Caki2 (cell line): ENCODE data around the gene NTRK1. TPM values are rescaled to one million over a fixed set of nuclear protein-coding genes. Genes with fewer than 3 reads are reported as not detected.

Experiments used
- DNase-seq: peaks from one replicate; pipeline ENCODE4 v3.0.0-alpha.2; 2015; ENCODE audit warnings: low read depth
- in situ Hi-C: cut with HindIII; loops from 2 replicates; pipeline ENCODE4 v1.10.0; 2016; ENCODE audit warnings: low sequenced_read_pairs, low pct_unique_long_range_greater_than_20kb, mixed read lengths
- total RNA-seq: library from RNA; depleted of rRNA; stranded (reverse); fragments of >200 nt; shearing (Covaris generic); gene quantifications from 2 replicates; pipeline ENCODE4 v1.2.3, GENCODE V29; 2014; ENCODE audit warnings: low replicate concordance

Gene NTRK1
- total RNA-seq, 1 experiment from 2014 or later: not detected

DNA sequence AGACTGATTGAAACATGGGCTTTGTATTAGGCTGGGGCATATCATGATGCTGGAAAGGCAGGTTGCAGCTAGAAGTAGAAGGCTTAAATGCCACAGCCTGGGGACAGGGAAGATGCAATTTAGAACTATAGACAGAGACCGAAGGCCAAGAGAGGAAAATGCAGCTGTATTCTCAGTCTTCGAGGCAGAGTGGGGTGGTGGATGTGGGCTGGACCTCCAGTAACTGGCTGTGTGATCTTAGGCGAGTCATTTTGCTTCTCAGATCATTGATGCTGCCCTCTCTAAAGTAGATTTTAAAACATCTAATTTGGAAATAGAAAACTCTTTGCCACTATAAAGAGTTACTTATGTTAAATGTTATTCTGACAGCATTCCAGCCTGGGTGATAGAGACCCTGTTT is 26.3 kb upstream of the NTRK1 start:
- no peak for DNase-seq
- in situ Hi-C loops: no loop called here

DNA sequence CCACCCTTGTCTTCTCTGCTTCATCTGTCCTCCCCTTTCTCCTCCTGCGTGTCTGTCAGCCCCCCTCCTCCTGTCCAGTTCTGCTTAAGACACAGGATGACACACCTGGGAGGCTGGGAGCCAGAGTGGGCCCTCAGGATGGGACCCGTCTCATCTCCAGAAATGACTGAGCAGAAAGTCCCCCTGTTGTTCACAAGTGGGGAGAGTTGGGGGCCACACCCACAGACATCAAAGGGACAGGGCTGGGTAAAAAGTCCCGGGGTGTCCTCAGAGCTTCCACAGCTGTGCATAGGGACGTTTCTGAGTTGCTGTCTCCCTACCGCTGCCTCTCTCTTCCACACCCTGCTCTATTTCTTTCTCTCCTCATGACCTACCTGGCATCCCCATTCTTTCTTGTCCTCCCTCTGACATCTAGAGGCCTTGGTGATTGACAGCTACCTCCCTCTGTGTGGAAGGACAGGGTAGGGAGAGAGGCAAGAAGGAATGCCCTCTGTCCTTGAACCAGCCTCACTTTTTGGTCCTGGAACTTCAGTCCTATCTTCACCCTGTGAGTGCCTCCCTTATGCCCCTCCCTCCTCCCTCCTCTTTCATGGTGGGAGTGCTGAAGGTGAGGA is 24.5 kb upstream of the NTRK1 start:
- in situ Hi-C loops: no loop called here
- no peak for DNase-seq

DNA sequence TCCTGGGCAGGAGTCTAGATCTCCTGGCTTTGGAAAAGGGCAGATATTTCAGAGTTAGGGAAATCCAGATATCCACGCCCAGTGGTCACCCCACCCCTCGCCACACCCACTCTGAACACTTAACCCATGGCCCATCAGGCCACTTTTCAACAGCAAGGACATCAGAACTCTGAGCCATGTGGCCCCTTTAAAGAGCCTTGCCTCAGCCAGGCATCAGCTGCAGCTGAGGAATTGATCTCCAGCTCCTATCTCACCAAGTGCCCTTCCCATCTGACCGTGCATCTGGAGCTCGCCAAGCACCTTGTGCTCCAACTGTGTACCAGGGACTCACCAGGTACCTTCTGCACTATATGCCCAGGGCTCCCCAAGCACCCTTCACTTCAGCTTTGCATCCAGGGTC is 23.8 kb upstream of the NTRK1 start:
- no peak for DNase-seq
- in situ Hi-C loops: no loop called here

DNA sequence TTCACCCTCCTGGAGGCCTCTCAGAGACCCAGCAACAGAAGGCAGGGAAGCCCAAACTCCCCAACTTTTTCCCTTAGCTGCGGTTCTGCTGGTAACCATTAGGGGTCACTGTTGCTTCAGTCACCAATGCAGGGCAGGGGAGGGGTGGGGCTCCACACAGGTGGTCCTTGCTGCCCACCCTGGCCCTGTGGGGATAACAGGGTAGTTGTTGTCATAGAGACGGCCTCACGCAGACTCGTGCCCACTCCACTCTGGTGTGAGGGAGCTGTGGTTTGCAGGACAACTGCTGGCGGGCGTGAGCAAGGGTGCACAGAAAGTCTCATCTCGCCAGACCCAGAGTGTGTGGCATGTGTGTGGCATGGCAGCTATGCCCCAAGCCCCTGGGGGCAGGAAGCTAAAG is 21.7 kb upstream of the NTRK1 start:
- in situ Hi-C loops: no loop called here

DNA sequence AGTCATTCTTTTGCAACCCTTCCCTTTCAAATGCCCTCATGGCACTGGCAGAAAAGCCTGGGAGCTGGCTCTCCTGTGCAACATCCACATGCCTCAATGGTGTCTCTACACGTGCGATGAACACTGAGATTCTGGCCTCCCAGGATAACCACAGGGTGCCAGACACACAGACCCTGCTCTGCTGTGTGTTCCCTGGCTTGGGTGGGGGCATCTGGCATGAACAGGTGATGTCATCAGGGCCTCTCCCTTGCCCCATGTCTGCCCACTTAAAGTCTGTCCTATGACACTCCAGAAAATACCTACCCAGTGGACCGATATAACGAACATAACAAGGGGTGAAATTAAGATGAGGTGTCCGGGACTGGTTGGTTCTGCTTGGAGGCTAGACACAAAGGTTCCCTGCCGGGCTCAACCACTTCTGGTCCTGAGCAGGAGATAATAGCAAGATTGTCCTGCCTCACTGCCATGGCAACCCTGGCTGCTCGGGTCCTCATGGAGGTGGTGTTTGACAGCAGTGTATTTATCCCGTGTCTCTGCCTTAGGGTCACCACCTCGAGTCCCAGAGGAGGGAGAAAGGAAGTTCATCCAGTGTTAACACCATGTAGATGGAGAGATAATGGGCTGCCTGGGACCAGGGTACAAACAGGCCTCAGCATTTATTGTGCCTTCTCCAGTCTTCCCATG is 21.1 kb upstream of the NTRK1 start:
- in situ Hi-C loops: no loop called here

More for the DNA sequence above, 21.7 kb upstream of the NTRK1 start:
- no peak for DNase-seq

DNA sequence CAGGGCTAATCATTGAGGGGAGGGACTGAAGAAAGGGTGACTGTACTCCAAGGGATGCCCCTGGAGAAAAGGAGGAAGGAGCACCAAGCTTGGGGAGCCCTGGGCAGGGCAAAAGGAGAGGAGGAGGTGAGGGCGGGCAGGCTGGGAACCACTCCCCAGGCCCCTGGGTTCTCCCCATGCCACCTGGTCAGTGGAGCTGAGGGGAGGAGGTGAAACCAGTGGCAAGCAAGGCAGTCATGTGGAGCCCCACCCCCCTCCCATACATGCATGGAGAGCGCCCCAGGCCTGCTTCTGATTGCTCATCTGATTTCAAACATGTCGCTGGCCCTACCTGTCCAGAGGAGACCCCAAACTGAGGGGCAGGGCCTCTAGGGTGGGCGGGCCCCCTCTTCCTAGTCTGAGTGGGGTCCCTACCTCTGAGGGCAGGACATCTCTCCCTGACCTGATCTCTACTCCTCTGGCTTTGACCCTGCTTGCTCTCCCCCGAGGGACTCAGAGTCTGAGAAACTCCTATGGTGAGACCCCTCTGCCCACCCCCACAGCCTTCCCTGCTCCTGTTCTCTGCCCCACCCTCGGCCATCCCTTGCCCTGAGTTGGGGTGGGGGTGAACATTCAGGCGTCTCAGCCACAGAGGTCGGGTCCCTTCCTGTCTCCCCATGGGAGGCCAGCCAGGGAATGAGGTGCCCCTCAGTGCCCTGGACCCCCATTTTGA is 20.3 kb upstream of the NTRK1 start:
- no peak for DNase-seq
- in situ Hi-C loops: no loop called here

More for the DNA sequence above, 21.1 kb upstream of the NTRK1 start:
- DNase-seq: no peak

DNA sequence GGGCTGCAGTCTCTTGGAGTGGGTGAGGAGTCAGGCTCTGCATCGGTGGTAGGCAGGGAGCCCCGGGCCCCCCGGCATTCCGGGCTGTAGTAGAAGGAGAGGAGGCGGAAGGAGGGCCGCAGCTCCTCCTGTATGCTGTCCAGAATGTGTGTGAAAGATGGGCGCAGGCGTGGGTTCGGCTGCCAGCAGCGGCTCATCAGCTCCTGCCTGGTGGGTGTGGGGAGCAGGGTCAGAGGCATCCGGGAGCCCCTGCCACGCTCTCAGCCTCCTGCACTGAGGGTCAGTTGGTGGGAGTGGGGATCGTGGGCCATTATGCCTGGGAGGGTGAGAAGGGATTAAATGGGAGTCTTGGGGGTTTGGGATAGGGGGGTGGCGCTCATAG is 19.8 kb upstream of the NTRK1 start:
- DNase-seq: no peak
- in situ Hi-C loops: no loop called here

DNA sequence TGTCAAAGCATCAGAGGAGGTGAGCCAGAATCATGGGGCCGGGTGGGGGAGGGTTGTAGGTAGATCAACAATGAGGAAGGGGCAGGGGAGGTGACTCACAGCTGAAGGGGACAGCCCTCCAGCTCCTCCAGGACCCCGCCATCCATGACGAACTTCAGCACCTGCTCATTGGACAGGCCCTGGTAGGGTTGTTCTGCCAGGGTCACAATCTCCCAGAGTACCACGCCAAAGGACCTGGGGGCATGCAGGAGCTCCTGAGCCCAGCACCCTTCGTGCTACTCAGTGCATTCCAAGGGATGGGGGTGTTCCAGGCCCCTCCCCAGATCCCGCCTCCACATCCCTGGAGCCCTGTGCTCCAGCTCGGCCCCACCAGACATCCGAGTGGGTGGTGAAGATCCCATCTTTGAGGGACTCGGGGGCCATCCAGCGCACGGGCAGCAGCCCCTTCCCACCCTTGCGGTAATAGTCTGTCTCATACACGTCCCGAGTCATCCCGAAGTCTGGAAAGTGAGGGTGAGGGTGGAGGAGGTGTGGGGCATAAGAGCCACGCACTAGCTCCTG is 19.3 kb upstream of the NTRK1 start:
- DNase-seq: no peak
- in situ Hi-C loops: no loop called here

DNA sequence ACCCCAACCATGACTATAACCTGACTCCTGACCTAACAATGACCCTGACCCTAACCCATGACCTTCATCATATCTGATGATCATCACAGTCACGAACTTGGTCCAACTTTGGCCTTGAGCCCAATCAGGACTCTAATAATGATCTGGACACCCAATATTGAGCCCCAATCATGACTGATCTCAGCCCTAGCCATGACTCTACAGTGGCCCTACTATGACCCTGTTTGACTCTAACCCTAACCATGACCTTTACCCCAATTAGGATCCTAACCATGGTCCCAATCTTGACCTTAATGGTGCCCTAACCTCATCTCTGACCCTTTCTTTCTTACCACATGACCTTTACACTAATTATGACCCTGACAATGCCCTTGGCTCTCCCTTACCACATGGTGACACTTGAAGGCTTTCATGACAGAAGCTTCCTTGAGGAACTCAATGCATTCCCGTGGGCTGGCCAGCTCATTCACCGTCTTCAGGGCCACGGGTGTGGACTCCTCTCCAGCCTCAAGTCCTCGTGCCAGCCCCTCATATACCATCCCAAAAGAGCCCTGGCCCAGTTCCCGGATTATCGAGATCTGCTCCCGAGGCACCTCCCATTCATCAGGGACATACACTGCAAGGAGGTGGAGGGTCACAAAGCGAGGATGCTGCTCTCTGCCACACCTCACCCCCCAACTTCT is 17.9 kb upstream of the NTRK1 start:
- in situ Hi-C loops: no loop called here
- DNase-seq: no peak

DNA sequence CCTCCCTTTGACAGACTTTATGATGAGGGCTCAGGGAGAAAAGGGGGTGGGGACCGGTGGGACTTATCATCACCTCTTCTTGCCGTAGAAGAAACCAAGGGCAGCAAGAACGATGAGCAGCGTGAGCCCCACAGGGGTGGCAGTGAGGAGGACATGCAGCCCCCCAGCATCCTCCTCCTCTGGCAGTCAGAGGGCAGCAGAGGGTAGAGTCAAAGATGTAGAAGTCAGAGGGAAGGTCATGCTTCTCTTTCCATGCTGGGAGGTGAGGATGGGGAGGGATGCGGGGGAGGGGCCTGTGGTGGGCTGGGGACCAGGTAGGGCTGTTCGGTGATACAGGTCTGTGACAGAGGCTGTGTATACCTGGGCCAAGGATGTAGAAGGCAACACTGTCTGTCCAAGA is 16.6 kb upstream of the NTRK1 start:
- no peak for DNase-seq
- in situ Hi-C loops: no loop called here

DNA sequence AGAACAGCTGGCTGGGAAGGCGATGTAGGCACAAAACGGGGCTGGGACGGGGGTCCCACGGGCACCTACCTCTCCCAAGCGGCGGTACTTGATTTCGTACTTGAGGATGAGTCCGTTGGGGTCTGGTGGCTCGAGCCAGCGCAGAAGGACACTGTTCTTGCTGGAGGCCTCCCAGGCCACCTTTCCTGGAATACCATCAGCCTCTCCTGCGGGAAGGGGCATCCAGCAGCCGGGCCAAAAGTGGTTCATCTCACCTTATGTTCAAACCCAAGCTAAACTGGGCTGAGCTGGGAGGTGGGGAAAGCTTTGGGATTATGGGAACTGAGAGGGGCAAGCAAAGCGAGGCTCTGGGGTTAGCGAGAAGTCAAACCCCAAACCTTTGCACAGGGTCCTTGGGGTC is 16.0 kb upstream of the NTRK1 start:
- in situ Hi-C loops: no loop called here
- no peak for DNase-seq

DNA sequence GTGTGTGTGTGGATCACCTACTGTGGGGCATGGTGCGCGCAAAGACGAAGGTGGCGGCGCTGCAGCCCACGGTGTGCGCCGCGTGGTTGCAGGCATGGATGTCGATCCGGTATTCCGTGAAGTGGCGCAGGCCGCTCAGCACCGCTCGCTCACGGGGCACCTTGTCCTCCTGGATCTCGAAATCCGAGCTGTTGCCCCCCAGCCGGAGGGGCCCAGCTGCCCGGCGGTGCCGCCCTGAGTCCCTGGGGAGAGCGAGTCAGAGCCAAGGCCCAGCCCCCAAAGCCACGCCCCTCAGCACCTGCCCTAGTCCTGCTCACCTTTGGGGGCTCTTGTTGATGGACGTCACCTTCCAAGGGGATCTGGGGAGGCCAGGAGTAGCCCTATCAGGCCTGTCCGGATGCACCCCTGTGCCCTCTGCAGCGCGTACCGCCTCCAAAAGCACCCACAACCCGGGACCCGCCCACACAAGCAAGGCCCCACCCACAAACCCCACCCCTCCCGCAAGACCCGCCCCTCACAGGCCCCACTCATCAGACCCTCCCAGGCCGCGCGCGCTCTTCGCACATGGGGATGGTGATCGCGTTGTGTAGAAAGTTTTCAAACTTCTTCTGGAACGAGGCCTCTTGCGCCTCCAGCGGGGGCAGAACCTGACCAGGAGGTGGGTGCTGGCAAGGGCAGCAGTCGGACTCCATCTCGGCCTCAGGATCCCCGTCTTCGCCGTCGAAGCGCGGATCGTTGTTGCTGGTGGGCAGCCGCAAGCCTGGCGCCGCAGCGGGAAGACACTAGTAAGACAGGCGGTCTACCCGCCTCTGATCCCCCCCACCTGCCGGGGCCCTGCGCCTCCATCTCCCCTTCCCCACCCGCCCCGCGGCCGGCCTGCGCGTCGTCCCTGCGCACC is 15.4 kb upstream of the NTRK1 start:
- no peak for DNase-seq
- in situ Hi-C loops: no loop called here

DNA sequence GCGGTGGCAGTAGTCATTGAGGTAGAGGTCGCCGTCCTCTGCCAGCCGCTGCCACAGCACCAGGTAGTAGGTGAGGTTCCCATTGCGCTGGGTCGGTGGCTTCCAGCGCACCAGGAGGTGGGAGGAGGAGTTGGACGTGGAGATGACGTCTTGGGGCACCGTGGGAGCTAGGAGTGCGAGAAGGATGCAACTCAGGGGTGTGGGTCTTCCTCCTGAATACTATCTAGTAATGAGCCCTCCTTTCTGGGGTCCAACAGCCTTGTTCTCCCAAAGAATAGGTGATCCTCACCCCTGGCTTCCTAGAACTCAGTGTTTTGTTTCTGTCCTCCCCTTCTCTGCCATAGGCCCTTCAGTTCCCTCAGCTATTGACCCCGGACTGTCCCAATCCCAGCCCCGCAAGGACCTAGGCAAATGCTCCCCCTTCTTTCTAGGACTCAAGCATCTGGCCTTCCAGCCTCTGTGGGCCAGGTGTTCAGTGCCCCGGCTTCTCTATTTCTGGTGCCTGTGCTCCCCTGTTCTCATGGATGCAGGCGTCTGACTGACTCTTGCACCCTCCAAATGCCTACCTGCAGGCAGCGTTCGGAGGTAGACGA is 14.6 kb upstream of the NTRK1 start:
- no peak for DNase-seq
- in situ Hi-C loops: no loop called here

DNA sequence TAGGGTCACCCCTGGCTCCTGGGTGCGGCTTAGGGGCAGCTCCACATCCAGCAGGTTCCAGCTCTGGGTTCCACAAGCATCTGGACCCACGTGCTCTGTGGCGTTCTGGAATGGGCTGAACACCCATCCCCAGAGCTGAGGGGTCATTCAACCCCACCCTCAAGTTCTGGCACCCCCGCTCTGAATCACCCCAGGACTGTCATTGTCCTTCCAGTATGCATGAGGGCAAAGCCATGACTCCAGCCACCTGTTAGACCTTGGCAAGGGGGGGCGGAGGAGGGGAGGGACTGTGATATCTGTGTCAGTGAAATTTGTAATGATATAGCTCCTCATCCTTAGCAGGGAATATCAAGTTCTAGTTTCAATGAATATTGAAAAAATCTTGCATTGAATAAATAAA is 14.0 kb upstream of the NTRK1 start:
- DNase-seq: no peak
- in situ Hi-C loops: no loop called here

DNA sequence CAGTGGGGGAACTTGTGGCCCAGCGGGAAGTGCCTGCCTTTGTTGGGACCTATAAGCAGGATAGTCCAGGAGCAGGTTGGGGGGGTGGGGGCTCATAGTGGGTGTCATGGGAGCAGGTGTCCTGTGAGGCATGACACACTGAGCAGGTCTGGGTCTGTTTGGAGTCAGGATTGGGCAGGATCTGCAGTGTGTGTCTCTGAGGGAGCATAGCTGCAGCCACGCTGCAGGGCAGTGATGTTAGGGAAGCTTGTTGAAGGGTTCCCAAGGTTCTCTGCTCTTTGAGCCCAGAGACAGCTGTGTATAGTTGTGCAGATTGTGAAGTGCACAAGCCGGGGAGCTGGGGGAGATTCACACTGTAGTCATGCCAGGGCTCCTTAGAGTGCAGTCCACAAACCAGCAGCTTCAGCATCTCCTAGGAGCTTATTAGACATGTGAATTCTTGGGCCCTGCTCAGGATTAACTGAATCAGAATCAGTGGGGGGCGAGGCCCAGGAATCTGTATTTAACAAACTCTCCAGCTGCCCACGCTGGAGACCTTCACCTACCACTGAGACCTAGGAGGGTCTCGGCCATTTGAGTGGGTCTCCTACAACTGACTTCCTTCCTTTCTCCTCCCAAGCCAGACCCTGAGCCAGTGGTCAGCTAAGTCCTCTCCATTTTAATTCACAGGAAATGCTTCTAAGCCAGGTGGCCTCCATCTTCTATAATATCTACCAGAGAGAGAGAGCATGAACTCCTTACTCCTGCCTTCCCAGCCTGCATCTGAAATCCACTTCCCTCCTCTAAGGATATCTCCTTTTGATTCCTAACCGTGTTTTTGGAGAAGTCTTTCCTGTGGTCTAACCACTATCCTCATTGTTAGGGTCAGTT is 12.8 kb upstream of the NTRK1 start:
- DNase-seq: no peak
- in situ Hi-C loops: no loop called here

DNA sequence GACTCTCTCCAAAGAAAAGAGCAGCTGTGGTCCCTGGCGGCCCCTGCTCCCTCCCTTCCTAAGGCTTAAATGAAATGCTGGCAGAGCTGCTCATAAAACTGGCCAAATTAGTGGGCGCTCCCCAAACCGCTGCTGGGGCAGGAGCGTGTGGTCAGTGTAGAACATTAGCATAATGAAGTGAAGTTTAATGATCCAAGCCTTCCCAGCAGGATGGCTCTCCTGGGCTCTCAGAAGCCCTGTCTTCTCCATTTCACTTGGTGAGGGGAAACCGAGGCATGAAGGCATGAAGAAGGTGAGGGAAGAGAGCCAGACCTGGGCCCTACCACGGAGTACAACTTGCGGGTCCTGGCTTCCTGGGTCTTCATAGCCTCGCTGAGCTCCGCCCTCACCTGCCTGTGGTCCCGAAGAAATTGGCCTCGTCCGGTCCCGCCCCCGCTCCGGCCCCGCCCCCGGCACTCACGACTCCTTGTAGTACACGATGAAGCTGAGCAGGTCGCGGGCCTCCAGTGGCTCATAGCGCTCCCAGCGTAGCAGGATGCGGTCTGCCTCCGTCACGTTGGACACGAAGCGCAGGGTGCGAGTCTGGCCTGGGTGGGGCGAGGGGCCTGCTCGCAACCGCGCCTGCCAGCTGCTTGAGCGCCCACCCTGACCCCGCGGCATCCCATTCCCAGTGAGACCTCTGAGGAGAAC is 12.1 kb upstream of the NTRK1 start:
- no peak for DNase-seq
- in situ Hi-C loops: no loop called here
